Natural killer cell (primary cell): Measurements from ENCODE around the gene OTOS. TPM values are rescaled to one million over a fixed set of nuclear protein-coding genes. Genes with fewer than 3 reads are reported as not detected.

Experiments
- ATAC-seq, 3 donors: fragments of 150-1000 bp in 2 of 3; fragments of 200-7000 bp in 1 of 3; cut with Tn5 transposase; 1 replicate in 1 of 3; 2 replicates in 2 of 3; pipeline ENCODE4 v1.10.0; 2021; ENCODE audit warnings: mild to moderate bottlenecking in 2 of 3, moderate library complexity in 2 of 3
- DNase-seq, 2 donors: peaks; one replicate each; pipeline versions ENCODE4 v3.0.0 to v3.0.0-alpha.2; 2013 to 2021; ENCODE audit warnings: mixed read lengths in 1 of 2
- H3K27ac ChIP-seq: one replicate; pipeline ENCODE4 v1.5.1; 2013; ENCODE audit warnings: mild to moderate bottlenecking, low read length
- H3K27me3 ChIP-seq: one replicate; pipeline ENCODE4 v1.6.1; 2013; ENCODE audit warnings: low read length; ENCODE audit not compliant: control insufficient read depth, insufficient read depth
- H3K36me3 ChIP-seq: one replicate; pipeline ENCODE4 v1.6.1; 2013; ENCODE audit warnings: low read length; ENCODE audit not compliant: control insufficient read depth, insufficient read depth
- H3K4me1 ChIP-seq: one replicate; pipeline ENCODE4 v1.6.1; 2013; ENCODE audit warnings: low read length; ENCODE audit not compliant: control insufficient read depth, insufficient read depth
- H3K4me3 ChIP-seq: one replicate; pipeline ENCODE4 v1.5.1; 2013; ENCODE audit warnings: low read length
- H3K9me3 ChIP-seq: one replicate; pipeline ENCODE4 v1.6.1; 2013; ENCODE audit warnings: low read length; ENCODE audit not compliant: control insufficient read depth, insufficient read depth
- H3K27ac Mint-ChIP-seq, 2 donors: one replicate each; pipeline ENCODE4 v1.8.0; 2022; ENCODE audit warnings: mild to moderate bottlenecking in 2 of 2, mixed read lengths in 2 of 2, moderate library complexity in 1 of 2
- H3K27me3 Mint-ChIP-seq, 2 donors: one replicate each; pipeline ENCODE4 v1.8.0; 2022; ENCODE audit warnings: low read depth in 2 of 2, mixed read lengths in 2 of 2
- H3K36me3 Mint-ChIP-seq: one replicate; pipeline ENCODE4 v1.8.0; 2022; ENCODE audit warnings: mixed read lengths
- H3K4me1 Mint-ChIP-seq, 2 donors: one replicate each; pipeline ENCODE4 v1.8.0; 2022; ENCODE audit warnings: mixed read lengths in 2 of 2
- H3K4me3 Mint-ChIP-seq: one replicate; pipeline ENCODE4 v1.8.0; 2022; ENCODE audit warnings: mild to moderate bottlenecking, moderate library complexity, mixed read lengths
- H3K9me3 Mint-ChIP-seq, 2 donors: one replicate each; pipeline ENCODE4 v1.8.0; 2022; ENCODE audit warnings: mixed read lengths in 2 of 2
- CTCF ChIP-seq: fragments of 200-600 bp; IDR thresholded peaks from one replicate; pipeline ENCODE4 v1.8.0; 2022; ENCODE audit warnings: antibody characterized with exemption
- WGBS: methylation state at CpG from one replicate; pipeline ENCODE4 v1.1.7; 2013; ENCODE audit warnings: missing lambda C conversion rate; ENCODE audit not compliant: insufficient coverage; 5-methylcytosine and 5-hydroxymethylcytosine counted together
- intact Hi-C: fragments of 100-400 bp; cut with micrococcal nuclease; formaldehyde crosslinking; loops from one replicate; pipeline ENCODE4 v1.14.2; 2022
- total RNA-seq, 4 donors: library from RNA; stranded (reverse); fragments of 120-200 nt in 1 of 4; gene quantifications; one replicate each; pipeline versions ENCODE4 v1.2.3 to v1.2.4, GENCODE V29; 2013 to 2022

The OTOS gene
- total RNA-seq, 3 donors from 2014 or later (not counting 1 experiment from before 2014, with no cell fraction given), result not detected

GRCh38 chr2:240114233-240114632, 26.2 kb downstream of the OTOS start:
- H3K36me3 ChIP-seq, result no peaks in the 10 kb centered on the region
- H3K9me3 ChIP-seq, result no peaks in the 10 kb centered on the region
- no peaks in the 10 kb centered on the region for H3K4me1 ChIP-seq
- no peak for DNase-seq
- Mint-ChIP-seq H3K27ac (no peak overlapping the region), H3K4me3 (no peak overlapping the region), H3K27me3 (peaks cover 7 to 23% of the 10 kb centered on the region in 2 donors), H3K4me1 (no peaks in the 10 kb centered on the region), H3K36me3 (no peaks in the 10 kb centered on the region), H3K9me3 (no peaks in the 10 kb centered on the region)
- no peak for TF ChIP-seq CTCF
- H3K27me3 ChIP-seq, result peaks cover 2% of the 10 kb centered on the region
- H3K4me3 ChIP-seq, result no peak overlapping the region
- no peak for ATAC-seq
- WGBS, result 87% methylated on average over 6 of the region's 6 CpGs
- intact Hi-C loops, result no loop called here
- H3K27ac ChIP-seq, result no peak overlapping the region

GRCh38 chr2:240112914-240113690, 27.4 kb downstream of the OTOS start:
- H3K9me3 ChIP-seq, result no peaks in the 10 kb centered on the region
- no peak overlapping the region for H3K4me3 ChIP-seq
- 55% methylated on average over 4 of the region's 5 CpGs for WGBS
- H3K27me3 Mint-ChIP-seq, result peaks cover 7 to 23% of the 10 kb centered on the region in 2 donors
- DNase-seq (no peak), ATAC-seq (no peak)
- H3K4me3 Mint-ChIP-seq, result no peak overlapping the region
- H3K27ac ChIP-seq, result no peak overlapping the region
- no peaks in the 10 kb centered on the region for H3K4me1 ChIP-seq
- intact Hi-C loops, result no loop called here
- no peak for TF ChIP-seq CTCF
- H3K36me3 ChIP-seq, result no peaks in the 10 kb centered on the region
- peaks cover 2% of the 10 kb centered on the region for H3K27me3 ChIP-seq
- H3K4me1 Mint-ChIP-seq, result no peaks in the 10 kb centered on the region
- no peak overlapping the region for H3K27ac Mint-ChIP-seq
- H3K9me3 Mint-ChIP-seq, result no peaks in the 10 kb centered on the region
- no peaks in the 10 kb centered on the region for H3K36me3 Mint-ChIP-seq

GRCh38 chr2:240111253-240111652, 29.2 kb downstream of the OTOS start:
- no peaks in the 10 kb centered on the region for H3K9me3 Mint-ChIP-seq
- WGBS, result 88% methylated on average over 10 of the region's 10 CpGs
- H3K27me3 Mint-ChIP-seq, result peaks cover 4 to 17% of the 10 kb centered on the region in 2 donors
- no peak overlapping the region for H3K4me3 ChIP-seq
- no peaks in the 10 kb centered on the region for H3K9me3 ChIP-seq
- no peak overlapping the region for H3K27ac ChIP-seq
- no peaks in the 10 kb centered on the region for H3K4me1 Mint-ChIP-seq
- no peak overlapping the region for H3K4me3 Mint-ChIP-seq
- no peak for TF ChIP-seq CTCF
- H3K36me3 Mint-ChIP-seq, result no peaks in the 10 kb centered on the region
- no peaks in the 10 kb centered on the region for H3K36me3 ChIP-seq
- H3K27me3 ChIP-seq, result peaks cover 2% of the 10 kb centered on the region
- intact Hi-C loops, result no loop called here
- no peak for DNase-seq
- H3K27ac Mint-ChIP-seq, result no peak overlapping the region
- ATAC-seq, result no peak
- H3K4me1 ChIP-seq, result no peaks in the 10 kb centered on the region

GRCh38 chr2:240109386-240109785, 31.1 kb downstream of the OTOS start:
- Histone ChIP-seq H3K36me3 (no peaks in the 10 kb centered on the region), H3K27me3 (no peaks in the 10 kb centered on the region), H3K27ac (no peak overlapping the region), H3K9me3 (no peaks in the 10 kb centered on the region), H3K4me1 (no peaks in the 10 kb centered on the region), H3K4me3 (no peak overlapping the region)
- TF ChIP-seq CTCF, result no peak
- WGBS, result 79% methylated on average over 11 of the region's 11 CpGs
- ATAC-seq (no peak), DNase-seq (no peak)
- H3K27me3 Mint-ChIP-seq, result peaks cover 0 to 10% of the 10 kb centered on the region in 2 donors
- no peaks in the 10 kb centered on the region for H3K9me3 Mint-ChIP-seq
- intact Hi-C loops, result no loop called here
- H3K4me3 Mint-ChIP-seq, result no peak overlapping the region
- H3K27ac Mint-ChIP-seq, result no peak overlapping the region
- H3K4me1 Mint-ChIP-seq, result no peaks in the 10 kb centered on the region
- no peaks in the 10 kb centered on the region for H3K36me3 Mint-ChIP-seq
